ENCODE results near the gene OPN4.

Gene OPN4

GRCh38 chr10:86663576-86664339 lies 9.4 kb downstream of the OPN4 start:
- no peak for DNase-seq

- DNase-seq: no peak
Measured at GRCh38 chr10:86664341-86665217, 10.2 kb downstream of the OPN4 start.

- no peak for DNase-seq
Measured at GRCh38 chr10:86665218-86665607, 10.9 kb downstream of the OPN4 start.

- no peak for DNase-seq
Measured at GRCh38 chr10:86665868-86666267, 11.5 kb downstream of the OPN4 start.

GRCh38 chr10:86666538-86666937 lies 12.2 kb downstream of the OPN4 start:
- DNase-seq: no peak

GRCh38 chr10:86667421-86668181 lies 13.3 kb downstream of the OPN4 start:
- no peak for DNase-seq

GRCh38 chr10:86668297-86669165 lies 14.2 kb downstream of the OPN4 start, which contains the start of gene LDB3:
Gene LDB3, plus strand, starts transcription at chr10:86668511. Its CDS starts 181 bp downstream, at chr10:86668692.
- DNase-seq: no peak

GRCh38 chr10:86670290-86670811 lies 16.0 kb downstream of the OPN4 start:
- DNase-seq: no peak

GRCh38 chr10:86670876-86671275 lies 16.5 kb downstream of the OPN4 start:
- no peak for DNase-seq

- no peak for DNase-seq
Measured at GRCh38 chr10:86671419-86671818, 17.1 kb downstream of the OPN4 start.

- DNase-seq: no peak
Measured at GRCh38 chr10:86671985-86672710, 17.8 kb downstream of the OPN4 start.

GRCh38 chr10:86673216-86673826 lies 19.0 kb downstream of the OPN4 start:
- DNase-seq: no peak

- no peak for DNase-seq
Measured at GRCh38 chr10:86673827-86674581, 19.7 kb downstream of the OPN4 start.

GRCh38 chr10:86674912-86675311 lies 20.6 kb downstream of the OPN4 start:
- no peak for DNase-seq

- no peak for DNase-seq
Measured at GRCh38 chr10:86677374-86677773, 23.0 kb downstream of the OPN4 start.

GRCh38 chr10:86678999-86679792 lies 24.8 kb downstream of the OPN4 start:
- DNase-seq: no peak

- no peak for DNase-seq
Measured at GRCh38 chr10:86681047-86681446, 26.7 kb downstream of the OPN4 start.

- DNase-seq: no peak
Measured at GRCh38 chr10:86681722-86682386, 27.5 kb downstream of the OPN4 start.

GRCh38 chr10:86682675-86683074 lies 28.3 kb downstream of the OPN4 start:
- no peak for DNase-seq
